BE2C (cell line): ENCODE measurements around the gene DYNLT2B. TPM values are rescaled to one million over a fixed set of nuclear protein-coding genes. Genes with fewer than 3 reads are reported as not detected.
"Not testable (repeated sequence)": the region's sequence is repeated elsewhere in the genome, so short reads cannot be mapped to it uniquely, and the experiment has no call there.

Source experiments
- DNase-seq: peaks from one replicate; pipeline ENCODE4 v3.0.0-alpha.2; 2020
- H3K27me3 ChIP-seq: fragments of 250-450 bp; sonication (Bioruptor Pico); 2 replicates; pipeline ENCODE4 v1.5.1; 2020; ENCODE audit warnings: mild to moderate bottlenecking
- H3K36me3 ChIP-seq: fragments of 250-450 bp; sonication (Bioruptor Pico); 2 replicates; pipeline ENCODE4 v1.5.1; 2020; ENCODE audit warnings: mild to moderate bottlenecking
- H3K4me1 ChIP-seq: fragments of 250-450 bp; sonication (Bioruptor Pico); 2 replicates; pipeline ENCODE4 v1.5.1; 2020
- H3K4me3 ChIP-seq: 2 replicates; pipeline ENCODE4 v1.5.1; 2011; ENCODE audit warnings: low read depth, low read length
- H3K9me3 ChIP-seq: fragments of 250-450 bp; sonication (Bioruptor Pico); 2 replicates; pipeline ENCODE4 v1.5.1; 2020
- CTCF ChIP-seq: IDR thresholded peaks from 2 replicates; pipeline ENCODE4 v1.5.1; 2012; ENCODE audit warnings: mild to moderate bottlenecking, low read depth, low read length
- polyA plus RNA-seq: library from polyadenylated mRNA; unstranded; fragments of >200 nt; gene quantifications from one replicate; pipeline ENCODE4 v1.2.1, GENCODE V29; 2012; ENCODE audit warnings: low read depth, missing spikeins; ENCODE audit not compliant: insufficient read length, insufficient read depth

DYNLT2B gene
- 7.5 TPM for polyA plus RNA-seq

GRCh38 chr3:196317687-196318467 is at the start of gene DYNLT2B:
TSS of gene DYNLT2B (minus strand) at chr3:196318240. CDS start at chr3:196318152, 88 bp downstream.
- TF ChIP-seq CTCF = no peak
- Histone ChIP-seq H3K9me3 (no peaks in the 10 kb centered on the region), H3K36me3 (peaks cover 5% of the 10 kb centered on the region), H3K4me1 (no peaks in the 10 kb centered on the region), H3K27me3 (no peaks in the 10 kb centered on the region), H3K4me3 (peak within 1 kb of the TSS; percentile 72)
- DNase-seq = peak; percentile 95

- H3K36me3 ChIP-seq = peaks cover 38% of the 10 kb centered on the region
- no peaks in the 10 kb centered on the region for H3K9me3 ChIP-seq
- TF ChIP-seq CTCF = no peak
- no peaks in the 10 kb centered on the region for H3K27me3 ChIP-seq
- no peak overlapping the region for H3K4me3 ChIP-seq
- no peaks in the 10 kb centered on the region for H3K4me1 ChIP-seq
- DNase-seq = no peak
Measured at GRCh38 chr3:196365736-196366135, 47.7 kb upstream of the DYNLT2B start.

- no peak for TF ChIP-seq CTCF
- peaks cover 62% of the 10 kb centered on the region for H3K36me3 ChIP-seq
- H3K4me3 ChIP-seq = no peak overlapping the region
- no peaks in the 10 kb centered on the region for H3K9me3 ChIP-seq
- H3K4me1 ChIP-seq = peaks cover 3% of the 10 kb centered on the region
- DNase-seq = no peak
- H3K27me3 ChIP-seq = no peaks in the 10 kb centered on the region
Measured at GRCh38 chr3:196360586-196360985, 42.5 kb upstream of the DYNLT2B start.

GRCh38 chr3:196358540-196358939 is 40.5 kb upstream of the DYNLT2B start:
- H3K36me3 ChIP-seq = peaks cover 68% of the 10 kb centered on the region
- H3K27me3 ChIP-seq, H3K4me3 ChIP-seq, H3K4me1 ChIP-seq, H3K9me3 ChIP-seq, DNase-seq: not testable (repeated sequence)

GRCh38 chr3:196357905-196358304 is 39.9 kb upstream of the DYNLT2B start:
- H3K4me1 ChIP-seq = peaks cover 3% of the 10 kb centered on the region
- no peak for TF ChIP-seq CTCF
- no peaks in the 10 kb centered on the region for H3K27me3 ChIP-seq
- H3K4me3 ChIP-seq = no peak overlapping the region
- H3K9me3 ChIP-seq = no peaks in the 10 kb centered on the region
- DNase-seq = no peak
- H3K36me3 ChIP-seq = peaks cover 64% of the 10 kb centered on the region

- Histone ChIP-seq H3K4me1 (peaks cover 3% of the 10 kb centered on the region), H3K27me3 (no peaks in the 10 kb centered on the region), H3K9me3 (no peaks in the 10 kb centered on the region), H3K36me3 (peaks cover 53% of the 10 kb centered on the region), H3K4me3 (no peak overlapping the region)
- TF ChIP-seq CTCF = no peak
- no peak for DNase-seq
Measured at GRCh38 chr3:196356556-196356955, 38.5 kb upstream of the DYNLT2B start.
